ENCODE measurements around the gene SYVN1.
"Not testable (repeated sequence)": the region's sequence is repeated elsewhere in the genome, so short reads cannot be mapped to it uniquely, and the experiment has no call there.

The SYVN1 gene

DNA sequence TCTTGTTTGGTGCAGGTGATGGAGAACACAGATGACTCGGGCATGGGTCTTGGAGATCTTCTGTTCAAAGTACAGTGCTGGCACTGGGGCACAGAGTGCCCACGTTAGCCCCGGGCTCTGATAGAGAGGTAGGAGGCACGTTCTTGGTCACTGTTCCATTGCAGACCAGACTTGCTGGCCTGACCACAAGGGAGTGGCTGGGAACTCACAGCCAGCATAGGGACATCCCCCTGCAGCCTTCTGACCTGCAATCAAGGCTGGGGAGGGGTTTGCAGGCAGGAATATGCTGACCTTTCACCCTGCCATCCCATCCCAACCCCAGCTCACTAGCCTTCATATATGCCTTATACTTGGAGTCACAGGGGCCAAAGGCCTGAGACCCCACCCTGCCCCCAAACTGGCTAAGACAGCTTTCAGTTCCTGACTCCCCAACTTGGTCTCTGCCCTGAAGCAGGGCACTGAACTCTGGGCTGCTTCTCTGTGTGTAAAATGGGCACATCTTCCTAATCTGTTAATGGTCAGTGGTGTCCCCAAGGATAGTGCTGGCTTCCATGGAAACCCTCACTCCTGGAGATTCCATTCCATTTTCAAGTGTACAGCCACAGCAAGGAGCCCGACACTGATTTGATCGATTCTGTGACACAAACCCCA lies 7.6 kb downstream of the SYVN1 start:
- no peak for DNase-seq

DNA sequence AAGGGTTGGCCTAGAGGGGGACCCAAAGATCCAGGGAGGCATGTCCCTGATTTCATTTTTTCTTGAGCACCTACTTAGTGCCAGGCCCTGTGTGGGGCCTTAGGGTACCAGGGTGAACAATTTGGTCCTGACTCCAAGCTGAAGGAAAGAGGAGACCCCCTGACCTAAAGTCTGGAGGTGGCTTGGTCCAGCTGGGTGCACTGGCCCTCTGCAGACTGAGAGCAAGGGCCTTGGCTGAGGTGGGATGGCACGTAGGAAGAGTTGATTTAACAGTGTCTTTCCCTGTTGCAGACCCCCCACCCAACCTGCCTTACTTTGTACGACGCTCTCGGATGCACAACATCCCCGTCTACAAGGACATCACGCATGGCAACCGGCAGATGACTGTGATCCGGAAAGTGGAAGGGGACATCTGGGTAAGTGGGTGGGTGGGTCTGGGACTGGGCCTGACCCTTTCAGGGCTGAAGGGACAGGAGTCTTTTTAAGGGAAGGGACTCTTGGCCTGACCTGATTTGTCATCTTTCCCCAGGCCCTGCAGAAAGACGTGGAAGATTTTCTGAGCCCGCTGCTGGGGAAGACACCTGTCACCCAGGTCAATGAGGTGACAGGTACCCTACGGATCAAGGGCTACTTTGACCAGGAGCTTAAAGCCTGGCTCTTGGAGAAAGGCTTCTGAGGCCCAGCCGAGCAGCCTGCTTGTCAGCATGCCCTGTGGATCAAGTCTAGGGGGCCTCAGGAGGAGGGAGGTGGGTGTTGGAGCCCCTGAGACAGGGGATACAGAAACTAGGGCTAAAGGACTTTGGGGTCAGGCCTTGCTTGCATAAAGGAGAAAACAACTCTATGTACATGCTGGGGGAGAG lies 8.9 kb downstream of the SYVN1 start:
- DNase-seq, result no peak

GRCh38 chr11:65124480-65125196 lies 9.7 kb downstream of the SYVN1 start:
- no peak for DNase-seq

GRCh38 chr11:65121865-65122696 lies 12.2 kb downstream of the SYVN1 start, which contains the start of the genes FAU and MRPL49:
TSS of gene FAU (minus strand) at chr11:65122134. CDS start at chr11:65121813, 321 bp downstream.
TSS of gene MRPL49 (plus strand) at chr11:65122321. CDS start at chr11:65122347, 26 bp downstream.
- DNase-seq, result peak; percentile 96

DNA sequence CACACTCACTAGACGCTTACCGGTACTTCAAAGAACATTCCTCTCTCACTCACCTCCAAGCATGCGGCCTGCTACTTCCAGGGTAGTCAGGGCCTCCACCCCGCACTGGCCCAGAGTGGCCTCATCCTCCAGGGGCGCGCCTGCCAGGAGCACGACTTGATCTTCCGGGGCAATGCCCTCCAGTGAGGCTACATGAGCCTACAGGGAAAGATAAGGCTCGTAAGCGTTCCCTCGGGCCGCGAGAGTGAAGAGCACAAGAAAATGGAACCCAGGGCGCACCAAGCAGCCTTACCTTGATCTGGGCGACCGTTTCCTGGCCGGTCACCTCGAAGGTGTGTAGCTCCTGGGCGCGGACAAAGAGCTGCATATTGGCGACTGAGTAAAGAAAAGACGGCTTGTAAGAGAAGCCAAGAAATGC lies 12.9 kb downstream of the SYVN1 start:
- DNase-seq, result no peak

DNA sequence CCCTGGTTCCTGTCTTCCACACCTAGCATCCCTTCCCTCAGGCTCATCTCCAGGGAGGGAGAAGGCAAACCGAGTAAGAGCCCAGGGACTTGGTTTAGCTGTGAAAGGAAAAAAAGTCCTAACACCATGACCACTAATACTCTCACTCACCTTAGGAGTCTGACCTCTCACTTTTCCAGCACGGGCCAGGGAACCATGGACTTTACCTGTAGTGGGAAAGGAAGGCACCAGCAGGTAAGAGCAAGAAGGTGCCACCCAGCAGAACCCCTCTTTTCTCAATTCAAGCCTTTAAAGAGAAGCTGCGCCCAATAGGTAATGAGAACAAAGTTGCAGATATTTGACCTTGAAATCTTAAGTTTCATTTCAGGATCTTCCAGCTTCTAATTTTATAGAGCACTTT lies 13.5 kb downstream of the SYVN1 start:
- DNase-seq, result no peak

GRCh38 chr11:65119670-65119995 lies 14.7 kb downstream of the SYVN1 start:
- DNase-seq, result no peak

- DNase-seq, result not testable (repeated sequence)
These were observed 15.2 kb downstream of the SYVN1 start for GRCh38 chr11:65118891-65119669.

DNA sequence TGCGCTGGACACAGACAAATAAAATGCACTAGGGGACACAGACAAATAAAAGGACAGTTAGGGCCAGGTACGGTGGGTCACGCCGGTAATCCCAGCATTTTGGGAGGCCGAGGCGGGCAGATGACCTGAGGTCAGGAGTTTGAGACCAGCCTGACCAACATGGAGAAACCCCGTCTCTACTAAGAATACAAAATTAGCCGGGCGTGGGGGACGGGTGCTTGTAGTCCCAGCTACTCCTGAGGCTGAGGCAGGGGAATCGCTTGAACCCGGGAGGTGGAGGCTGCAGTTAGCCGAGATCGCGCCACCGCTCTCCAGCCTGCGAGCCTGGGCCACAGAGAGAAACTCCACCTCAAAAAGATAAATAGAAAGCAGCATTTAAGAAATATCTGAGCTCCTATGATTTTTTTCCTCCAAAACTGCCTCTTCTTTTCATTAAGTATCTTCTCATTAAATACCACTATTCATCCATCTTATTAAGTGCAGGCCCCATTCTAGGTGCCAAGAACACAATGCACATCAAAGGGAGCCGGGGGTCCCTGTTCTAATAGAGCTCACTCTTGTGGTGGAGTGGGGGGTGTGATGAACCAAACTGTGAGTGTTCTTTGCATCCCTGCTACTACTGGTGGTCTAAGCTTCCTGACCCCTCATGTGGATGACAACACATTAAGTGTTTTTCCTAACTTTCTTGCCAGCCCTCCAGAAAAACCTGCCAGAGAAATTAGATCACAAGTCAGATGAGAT lies 16.1 kb downstream of the SYVN1 start:
- no peak for DNase-seq

GRCh38 chr11:65117206-65118096 lies 16.9 kb downstream of the SYVN1 start, which contains the start of gene ZNHIT2:
TSS of gene ZNHIT2 (minus strand) at chr11:65117701. CDS start at chr11:65117653, 48 bp downstream.
- peak; percentile 91 for DNase-seq

DNA sequence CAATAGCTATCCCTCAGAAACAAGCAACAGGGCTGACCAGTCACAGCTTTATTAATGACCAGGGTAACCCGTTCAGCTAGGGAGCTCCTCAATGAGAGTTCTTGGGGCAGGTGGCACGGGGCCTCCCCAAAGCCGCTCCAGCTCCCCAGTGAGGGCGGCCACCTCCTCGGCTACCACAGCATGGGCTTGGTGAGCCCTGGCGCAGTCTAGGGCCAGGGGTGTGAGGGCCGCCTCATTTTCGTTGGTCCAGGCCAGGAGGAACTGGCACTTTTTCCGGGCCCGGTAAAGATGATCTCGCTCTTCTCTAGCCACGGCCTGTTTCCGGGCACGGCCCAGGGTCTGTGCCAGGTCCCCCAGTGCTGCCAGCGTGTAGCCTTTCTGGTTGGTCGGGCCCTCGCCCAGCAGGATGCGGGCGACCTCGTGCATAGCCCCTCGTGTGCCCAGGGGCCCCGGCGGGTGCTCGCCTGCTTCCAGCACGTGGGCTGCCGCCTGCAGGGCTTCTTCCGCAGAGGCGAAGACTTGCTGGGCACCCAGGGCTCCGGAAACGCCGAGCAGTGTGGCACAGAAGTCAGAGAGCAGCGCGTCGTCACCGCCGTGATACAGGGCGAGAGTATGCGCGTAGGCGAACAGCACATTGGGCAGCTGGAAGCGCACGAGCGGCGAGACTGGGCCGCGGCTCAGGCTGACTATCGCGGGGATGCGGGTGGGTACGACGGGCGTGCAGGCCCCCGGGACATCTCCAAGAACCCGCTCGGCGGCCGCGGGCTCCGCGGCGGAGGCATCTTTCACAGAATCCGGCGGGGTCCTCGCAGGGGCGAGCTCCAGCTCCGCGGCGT lies 17.7 kb downstream of the SYVN1 start:
- no peak for DNase-seq

DNA sequence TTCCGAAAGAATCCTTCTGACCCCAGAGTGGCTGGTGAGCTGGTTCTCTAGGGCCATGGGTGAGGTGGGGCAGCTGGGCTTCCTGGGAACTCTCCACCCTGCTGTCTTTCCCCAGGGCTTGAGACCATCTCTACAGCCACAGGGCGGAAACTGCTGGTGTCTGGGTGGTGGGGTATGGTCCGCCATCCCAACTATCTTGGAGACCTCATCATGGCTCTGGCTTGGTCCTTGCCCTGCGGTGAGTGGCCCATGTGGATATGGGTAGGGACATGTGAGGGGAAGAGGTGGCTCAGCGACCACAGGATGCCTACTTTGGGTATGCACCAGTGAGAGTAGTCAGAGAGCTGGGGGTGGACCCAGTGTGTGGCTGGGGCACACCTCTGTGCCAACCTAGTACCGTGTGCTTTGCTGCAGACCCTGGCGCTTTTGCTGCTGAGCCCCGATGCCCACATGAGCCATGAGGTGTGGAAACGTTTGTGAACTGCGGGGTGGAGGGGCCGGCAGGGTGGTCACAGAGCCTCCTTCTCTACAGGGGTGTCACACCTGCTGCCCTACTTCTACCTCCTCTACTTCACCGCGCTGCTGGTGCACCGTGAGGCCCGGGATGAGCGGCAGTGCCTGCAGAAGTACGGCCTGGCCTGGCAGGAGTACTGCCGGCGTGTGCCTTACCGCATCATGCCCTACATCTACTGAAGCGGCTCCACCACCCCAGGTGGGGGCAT lies 18.8 kb downstream of the SYVN1 start:
- DNase-seq, result no peak

DNA sequence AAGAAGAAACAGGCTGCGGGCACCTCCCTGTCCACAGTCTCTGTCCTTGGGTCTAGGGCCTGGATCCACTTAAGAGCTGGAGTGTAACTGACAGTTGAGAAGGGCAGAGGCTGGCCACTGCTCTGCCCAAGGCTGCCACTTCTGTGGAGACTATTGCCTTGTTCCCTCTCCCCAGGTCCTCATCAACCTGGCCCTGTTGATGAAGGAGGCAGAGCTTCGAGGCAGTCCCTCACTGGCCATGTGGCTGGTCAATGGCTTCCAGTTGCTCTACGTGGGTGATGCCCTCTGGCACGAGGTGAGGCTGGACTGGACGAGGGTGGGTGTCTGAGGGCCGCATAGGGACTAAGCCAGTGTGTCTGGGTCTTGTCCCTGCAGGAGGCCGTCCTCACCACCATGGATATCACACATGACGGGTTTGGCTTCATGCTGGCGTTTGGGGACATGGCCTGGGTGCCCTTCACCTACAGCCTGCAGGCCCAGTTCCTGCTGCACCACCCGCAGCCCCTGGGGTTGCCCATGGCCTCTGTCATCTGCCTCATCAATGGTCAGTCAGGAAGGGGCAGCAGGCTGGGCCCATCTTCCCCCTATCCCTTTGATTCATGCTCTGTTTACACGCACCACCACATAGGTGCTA lies 19.7 kb downstream of the SYVN1 start:
- DNase-seq, result no peak

DNA sequence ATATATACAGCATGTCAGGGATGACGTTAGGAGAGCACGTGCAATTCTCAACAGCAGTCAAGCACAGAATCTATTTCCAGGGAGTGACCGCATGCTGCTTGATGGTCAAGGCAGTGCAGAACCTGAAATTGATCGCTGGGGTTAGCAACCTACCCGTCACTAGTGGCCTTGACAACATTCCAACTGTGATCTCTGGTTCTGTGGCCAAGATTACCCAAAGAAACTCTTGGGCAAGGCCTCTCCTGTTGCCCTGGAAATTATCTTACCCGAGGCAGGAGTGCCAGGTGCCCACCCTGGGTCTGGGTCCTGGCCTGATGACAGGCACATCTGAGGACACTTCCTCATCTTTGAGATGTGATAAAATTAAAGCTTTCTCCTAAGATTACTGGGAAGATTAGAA lies 20.5 kb downstream of the SYVN1 start:
- DNase-seq, result no peak

- DNase-seq, result no peak
These were observed 21.0 kb downstream of the SYVN1 start for GRCh38 chr11:65113361-65113756.

- DNase-seq, result peak; percentile 82
These were observed 21.6 kb downstream of the SYVN1 start for GRCh38 chr11:65112546-65113360.
